CD4-positive, CD25-positive, alpha-beta regulatory T cell (primary cell): ENCODE measurements around the gene PLEKHH2. TPM values are rescaled to one million over a fixed set of nuclear protein-coding genes. Genes with fewer than 3 reads are reported as not detected.

Experiments used
- ATAC-seq, 2 donors: fragments of 150-1000 bp; cut with Tn5 transposase; one replicate each; pipeline ENCODE4 v1.10.0; 2021; ENCODE audit warnings: low read depth in 2 of 2, moderate number of reproducible peaks in 2 of 2, moderate library complexity in 1 of 2
- DNase-seq, 3 donors: peaks; one replicate each; pipeline versions ENCODE4 v3.0.0 to v3.0.0-alpha.2; 2012 to 2022; ENCODE audit warnings: mixed read lengths in 1 of 3
- H3K27ac ChIP-seq: one replicate; pipeline ENCODE4 v1.7.0; 2013; ENCODE audit warnings: mild to moderate bottlenecking, low read length; ENCODE audit not compliant: insufficient read depth, poor library complexity, severe bottlenecking
- H3K27me3 ChIP-seq: one replicate; pipeline ENCODE4 v1.7.0; 2013; ENCODE audit warnings: low read length; ENCODE audit not compliant: control insufficient read depth, insufficient read depth
- H3K36me3 ChIP-seq: one replicate; pipeline ENCODE4 v1.7.0; 2013; ENCODE audit warnings: mild to moderate bottlenecking, low read length, moderate library complexity; ENCODE audit not compliant: control insufficient read depth, insufficient read depth
- H3K4me1 ChIP-seq: 2 replicates; pipeline ENCODE4 v1.7.0; 2013; ENCODE audit warnings: mild to moderate bottlenecking, low read length; ENCODE audit not compliant: insufficient read depth, control insufficient read depth, poor library complexity, severe bottlenecking
- H3K4me3 ChIP-seq: one replicate; pipeline ENCODE4 v1.7.0; 2013; ENCODE audit warnings: low read depth, mild to moderate bottlenecking, low read length, moderate library complexity
- H3K9me3 ChIP-seq, 2 experiments: 1 replicate in 1 of 2; 2 replicates in 1 of 2; pipeline ENCODE4 v1.7.0; 2013; ENCODE audit warnings: low read length in 2 of 2, mild to moderate bottlenecking in 1 of 2, moderate library complexity in 1 of 2; ENCODE audit not compliant: control insufficient read depth in 2 of 2
- H3K27ac Mint-ChIP-seq, 3 donors: one replicate each; pipeline ENCODE4 v1.8.0; 2020 to 2022; ENCODE audit warnings: mild to moderate bottlenecking in 3 of 3, mixed read lengths in 3 of 3, moderate library complexity in 2 of 3
- H3K27me3 Mint-ChIP-seq: one replicate; pipeline ENCODE4 v1.8.0; 2022; ENCODE audit warnings: mild to moderate bottlenecking, mixed read lengths
- H3K36me3 Mint-ChIP-seq: one replicate; pipeline ENCODE4 v1.8.0; 2020; ENCODE audit warnings: mixed read lengths
- H3K4me1 Mint-ChIP-seq, 4 donors: one replicate each; pipeline ENCODE4 v1.8.0; 2020 to 2022; ENCODE audit warnings: mixed read lengths in 4 of 4, mild to moderate bottlenecking in 1 of 4
- H3K4me3 Mint-ChIP-seq, 4 donors: one replicate each; pipeline ENCODE4 v1.8.0; 2020 to 2022; ENCODE audit warnings: mild to moderate bottlenecking in 4 of 4, mixed read lengths in 4 of 4, moderate library complexity in 3 of 4
- H3K9me3 Mint-ChIP-seq, 7 donors: one replicate each; pipeline ENCODE4 v1.8.0; 2020 to 2022; ENCODE audit warnings: mixed read lengths in 7 of 7, mild to moderate bottlenecking in 3 of 7, moderate library complexity in 2 of 7
- polyA plus RNA-seq, 4 donors: library from polyadenylated mRNA; unstranded; fragments of 300-500 nt; fragmentation: Illumina TruSeq; gene quantifications; one replicate each; pipeline ENCODE4 v1.2.3, GENCODE V29; 2021
- total RNA-seq: library from RNA; stranded (reverse); gene quantifications from one replicate; pipeline ENCODE4 v1.2.3, GENCODE V29; 2022

Gene PLEKHH2
- total and polyA plus RNA-seq, 5 donors from 2014 or later = 0.18 to 1.2 (median 0.20) TPM; not detected in 2

DNA sequence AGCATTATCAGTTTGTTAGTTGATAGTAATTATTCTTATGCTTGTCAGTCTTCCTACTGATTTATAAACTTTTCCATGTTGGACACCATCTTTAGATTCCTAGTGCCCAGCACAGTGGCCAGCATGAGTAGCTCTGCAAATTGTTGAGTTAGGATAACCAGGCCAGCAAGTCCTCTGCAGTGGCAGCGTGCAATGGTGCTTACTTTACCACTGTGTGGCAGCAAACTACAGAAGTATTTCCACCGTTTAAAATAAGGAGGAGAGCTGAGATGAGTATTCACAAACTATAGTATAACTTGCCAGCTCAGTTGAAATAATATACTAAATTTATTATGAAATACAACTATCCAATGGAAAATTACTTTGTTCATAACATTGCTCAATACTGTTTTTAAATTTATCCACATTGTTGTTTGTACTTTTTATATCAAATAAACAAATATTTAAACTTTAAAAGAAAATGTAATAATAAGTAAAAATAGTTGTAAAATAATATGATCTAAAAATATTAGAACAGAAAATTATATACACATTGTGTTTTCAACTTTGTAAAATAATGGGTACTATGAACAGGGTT lies 31.9 kb upstream of the PLEKHH2 start:
- Histone ChIP-seq H3K27ac (no peak overlapping the region), H3K4me3 (no peak overlapping the region), H3K36me3 (no peaks in the 10 kb centered on the region), H3K4me1 (no peaks in the 10 kb centered on the region), H3K9me3 (no peaks in the 10 kb centered on the region), H3K27me3 (peaks cover 2% of the 10 kb centered on the region)
- Mint-ChIP-seq H3K9me3 (peaks cover 0 to under 1% (median 0%) of the 10 kb centered on the region in 7 donors), H3K4me1 (peaks cover 0 to 6% (median 2%) of the 10 kb centered on the region in 4 donors), H3K27me3 (peaks cover 14% of the 10 kb centered on the region), H3K36me3 (no peaks in the 10 kb centered on the region), H3K27ac (no peak overlapping the region), H3K4me3 (no peak overlapping the region)
- DNase-seq (peak in 1 of 3 donors; percentile 45), ATAC-seq (peak; percentile 43 to 60)

GRCh38 chr2:43605851-43606250 lies 31.2 kb upstream of the PLEKHH2 start:
- no peak for ATAC-seq
- Histone ChIP-seq H3K27ac (no peak overlapping the region), H3K27me3 (peaks cover 2% of the 10 kb centered on the region)

GRCh38 chr2:43609290-43609918 lies 27.7 kb upstream of the PLEKHH2 start:
- no peaks in the 10 kb centered on the region for H3K9me3 ChIP-seq
- H3K4me1 Mint-ChIP-seq = peaks cover 0 to 12% (median 3%) of the 10 kb centered on the region in 4 donors
- no peaks in the 10 kb centered on the region for H3K4me1 ChIP-seq
- no peaks in the 10 kb centered on the region for H3K36me3 Mint-ChIP-seq
- H3K9me3 Mint-ChIP-seq = no peaks in the 10 kb centered on the region
- no peak overlapping the region for H3K4me3 ChIP-seq
- peaks cover 2% of the 10 kb centered on the region for H3K27me3 ChIP-seq
- peaks cover 14% of the 10 kb centered on the region for H3K27me3 Mint-ChIP-seq
- DNase-seq (peak; percentile 9 to 57 (median 44)), ATAC-seq (peak in 1 of 2 donors; percentile 64)
- H3K4me3 Mint-ChIP-seq = no peak overlapping the region
- no peak overlapping the region for H3K27ac ChIP-seq
- peak overlapping the region in 1 of 3 donors; percentile 5 for H3K27ac Mint-ChIP-seq
- no peaks in the 10 kb centered on the region for H3K36me3 ChIP-seq

More at GRCh38 chr2:43605851-43606250, 31.2 kb upstream of the PLEKHH2 start:
- Mint-ChIP-seq H3K9me3 (no peaks in the 10 kb centered on the region), H3K4me1 (peaks cover 0 to 6% (median 2%) of the 10 kb centered on the region in 4 donors), H3K36me3 (no peaks in the 10 kb centered on the region), H3K4me3 (no peak overlapping the region), H3K27me3 (peaks cover 8% of the 10 kb centered on the region), H3K27ac (no peak overlapping the region)
- no peaks in the 10 kb centered on the region for H3K36me3 ChIP-seq
- H3K4me3 ChIP-seq = no peak overlapping the region
- DNase-seq = no peak
- no peaks in the 10 kb centered on the region for H3K9me3 ChIP-seq
- no peaks in the 10 kb centered on the region for H3K4me1 ChIP-seq

DNA sequence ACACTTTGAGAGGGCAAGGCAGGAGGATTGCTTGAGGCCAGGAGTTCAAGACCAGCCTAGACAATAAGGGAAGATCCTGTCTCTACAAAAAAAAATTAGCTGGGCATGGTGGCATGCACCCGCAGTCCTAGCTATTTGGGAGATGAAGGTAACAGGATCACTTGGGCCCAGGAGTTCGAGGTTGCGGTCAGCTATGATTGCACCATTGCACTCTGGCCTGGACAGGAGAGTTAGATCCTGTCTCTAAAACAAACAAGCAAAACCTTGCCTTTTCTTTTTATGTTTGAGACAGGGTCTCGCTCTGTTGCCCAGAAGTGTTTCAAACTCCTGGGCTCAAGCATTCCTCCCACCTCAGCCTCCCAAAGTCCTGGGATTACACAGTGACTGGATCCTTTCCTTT lies 26.7 kb upstream of the PLEKHH2 start:
- no peak overlapping the region for H3K4me3 ChIP-seq
- H3K4me1 ChIP-seq = no peaks in the 10 kb centered on the region
- no peak for DNase-seq
- no peak for ATAC-seq
- H3K36me3 ChIP-seq = no peaks in the 10 kb centered on the region
- Mint-ChIP-seq H3K27me3 (peaks cover 18% of the 10 kb centered on the region), H3K9me3 (no peaks in the 10 kb centered on the region), H3K4me1 (peaks cover 0 to 12% (median 3%) of the 10 kb centered on the region in 4 donors), H3K36me3 (no peaks in the 10 kb centered on the region), H3K4me3 (no peak overlapping the region), H3K27ac (no peak overlapping the region)
- H3K27ac ChIP-seq = no peak overlapping the region
- H3K9me3 ChIP-seq = no peaks in the 10 kb centered on the region
- peaks cover 2% of the 10 kb centered on the region for H3K27me3 ChIP-seq

DNA sequence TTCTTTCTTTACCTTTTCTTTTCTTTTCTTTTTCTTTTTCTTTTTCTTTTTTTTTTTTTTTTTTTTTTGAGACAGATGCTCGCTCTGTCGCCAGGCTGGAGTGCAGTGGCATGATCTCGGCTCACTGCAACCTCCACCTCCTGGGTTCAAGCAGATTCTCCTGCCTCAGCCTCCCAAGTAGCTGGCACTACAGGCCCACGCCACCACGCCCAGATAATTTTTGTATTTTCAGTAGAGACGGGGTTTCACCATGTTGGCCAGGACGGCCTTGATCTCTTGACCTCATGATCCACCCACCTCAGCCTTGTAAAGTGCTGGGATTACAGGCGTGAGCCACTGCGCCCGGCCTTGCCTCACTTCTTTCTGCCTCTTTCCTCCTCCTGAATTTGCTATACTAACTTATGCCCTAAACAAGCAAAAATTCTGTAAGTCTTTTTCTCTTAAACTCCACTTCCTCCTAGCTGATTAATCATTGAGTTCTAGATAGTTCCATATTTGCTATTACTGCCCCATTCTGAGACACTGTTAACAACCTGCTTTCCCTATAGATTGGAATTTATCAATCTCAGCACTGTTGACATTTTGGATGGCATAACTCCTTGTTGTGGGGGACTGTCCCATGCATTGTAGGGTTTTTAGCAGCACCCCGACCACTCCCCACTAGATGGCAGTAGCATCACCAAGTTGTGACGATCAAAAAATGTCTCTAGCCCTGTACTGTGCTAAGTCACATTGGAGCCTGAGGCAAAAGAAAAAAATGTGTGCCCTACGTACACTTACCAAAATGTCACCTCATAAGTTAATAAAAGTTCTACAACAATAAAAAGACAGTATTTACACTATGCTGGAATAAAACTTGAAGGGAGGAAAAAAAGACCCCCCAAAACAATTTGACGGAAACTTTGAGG lies 24.8 kb upstream of the PLEKHH2 start:
- no peaks in the 10 kb centered on the region for H3K27me3 ChIP-seq
- Mint-ChIP-seq H3K4me3 (no peak overlapping the region), H3K9me3 (no peaks in the 10 kb centered on the region), H3K36me3 (no peaks in the 10 kb centered on the region), H3K4me1 (peaks cover 0 to 12% (median 3%) of the 10 kb centered on the region in 4 donors), H3K27ac (no peak overlapping the region), H3K27me3 (peaks cover 18% of the 10 kb centered on the region)
- peak; percentile 42 to 77 (median 64) for DNase-seq
- H3K4me1 ChIP-seq = no peaks in the 10 kb centered on the region
- no peak overlapping the region for H3K4me3 ChIP-seq
- peak; percentile 88 to 91 for ATAC-seq
- no peak overlapping the region for H3K27ac ChIP-seq
- H3K9me3 ChIP-seq = no peaks in the 10 kb centered on the region
- no peaks in the 10 kb centered on the region for H3K36me3 ChIP-seq

GRCh38 chr2:43612944-43613343 lies 24.1 kb upstream of the PLEKHH2 start:
- no peak for DNase-seq
- H3K4me3 Mint-ChIP-seq = no peak overlapping the region
- Histone ChIP-seq H3K9me3 (no peaks in the 10 kb centered on the region), H3K27ac (no peak overlapping the region), H3K27me3 (peaks cover 1% of the 10 kb centered on the region), H3K4me3 (no peak overlapping the region), H3K36me3 (no peaks in the 10 kb centered on the region), H3K4me1 (no peaks in the 10 kb centered on the region)
- peaks cover 0 to 12% (median 3%) of the 10 kb centered on the region in 4 donors for H3K4me1 Mint-ChIP-seq
- no peaks in the 10 kb centered on the region for H3K9me3 Mint-ChIP-seq
- H3K36me3 Mint-ChIP-seq = no peaks in the 10 kb centered on the region
- no peak overlapping the region for H3K27ac Mint-ChIP-seq
- ATAC-seq = no peak
- peaks cover 18% of the 10 kb centered on the region for H3K27me3 Mint-ChIP-seq

DNA sequence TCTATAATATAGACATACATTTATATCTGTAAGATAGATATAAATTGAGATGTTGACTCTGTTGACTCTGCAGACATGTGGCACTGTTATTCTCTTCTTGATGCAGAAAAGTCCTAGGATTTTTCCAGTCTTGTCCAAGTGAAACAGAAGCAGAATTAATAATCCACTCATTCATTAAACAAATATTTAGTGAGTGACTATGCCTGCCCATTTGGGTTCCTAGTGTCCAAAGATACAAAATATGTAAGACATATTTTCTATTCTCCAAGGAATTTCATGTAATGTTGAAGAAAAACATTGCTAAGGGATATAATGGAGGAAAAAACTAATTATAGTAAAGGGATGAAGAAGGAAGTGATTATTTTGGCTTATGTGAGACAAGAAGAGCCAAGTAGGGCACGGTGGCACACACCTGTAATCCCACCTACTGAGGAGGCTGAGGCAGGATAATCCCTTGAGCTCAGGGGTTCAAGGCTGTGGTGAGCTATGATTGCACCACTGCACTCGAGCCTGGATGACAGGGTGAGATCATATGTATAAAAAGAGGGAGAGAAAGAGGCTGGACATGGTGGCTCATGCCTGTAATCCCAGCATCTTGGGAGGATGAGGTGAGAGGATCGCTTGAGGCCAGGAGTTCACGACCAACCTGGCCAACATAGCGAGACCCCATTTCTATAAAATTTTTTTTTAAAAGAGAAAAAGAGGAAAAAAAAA lies 19.9 kb upstream of the PLEKHH2 start:
- Histone ChIP-seq H3K27ac (no peak overlapping the region), H3K4me3 (no peak overlapping the region), H3K9me3 (no peaks in the 10 kb centered on the region), H3K4me1 (no peaks in the 10 kb centered on the region), H3K27me3 (peaks cover 3% of the 10 kb centered on the region), H3K36me3 (no peaks in the 10 kb centered on the region)
- DNase-seq = no peak
- ATAC-seq = no peak
- Mint-ChIP-seq H3K36me3 (no peaks in the 10 kb centered on the region), H3K9me3 (no peaks in the 10 kb centered on the region), H3K27ac (no peak overlapping the region), H3K4me3 (no peak overlapping the region), H3K4me1 (peaks cover 0 to 6% (median under 1%) of the 10 kb centered on the region in 4 donors), H3K27me3 (peaks cover 30% of the 10 kb centered on the region)
